Measurements from ENCODE around the gene HPCA. TPM values are rescaled to one million over a fixed set of nuclear protein-coding genes. Genes with fewer than 3 reads are reported as not detected.
A peak's percentile ranks its signal among the peaks of the same experiment; 100 is the strongest.

The HPCA gene
- total RNA-seq, 1 donor from 2014 or later = not detected

DNA sequence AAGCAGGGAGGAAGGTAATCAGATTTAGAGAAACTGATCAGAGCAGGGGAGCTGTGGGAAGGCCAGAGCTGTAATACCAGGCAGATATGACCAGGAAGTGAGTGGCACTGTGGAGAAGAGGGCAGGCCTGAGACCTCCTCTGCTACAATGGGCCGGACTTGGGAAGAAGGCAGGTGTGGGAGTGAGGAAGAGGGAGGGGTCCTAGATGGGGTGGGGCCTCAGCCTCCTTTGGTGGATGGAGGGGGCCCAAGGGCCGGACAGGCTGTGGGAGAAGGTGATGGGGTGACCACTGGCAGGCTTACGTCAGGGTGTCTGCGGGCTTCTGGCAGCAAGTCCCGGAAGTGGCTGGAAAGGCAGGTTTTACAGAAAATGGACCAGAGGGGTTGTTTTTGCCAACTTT lies 5.0 kb upstream of the HPCA start:
- no peaks in the 10 kb centered on the region for H3K27me3 Mint-ChIP-seq (ENCODE audit: unreplicated experiment)
- H3K4me1 Mint-ChIP-seq (ENCODE audit: unreplicated experiment) = no peaks in the 10 kb centered on the region
- no peaks in the 10 kb centered on the region for H3K36me3 Mint-ChIP-seq (ENCODE audit: low read depth, unreplicated experiment)
- DNase-seq (ENCODE audit: low spot score) = no peak
- H3K4me3 Mint-ChIP-seq (ENCODE audit: unreplicated experiment) = no peak overlapping the region
- TF ChIP-seq CTCF (IDR thresholded peaks at IDR 0.05; ENCODE audit: unreplicated experiment) = no peak
- H3K27ac Mint-ChIP-seq (ENCODE audit: unreplicated experiment) = no peak overlapping the region
- no peaks in the 10 kb centered on the region for H3K9me3 Mint-ChIP-seq (ENCODE audit: unreplicated experiment)

DNA sequence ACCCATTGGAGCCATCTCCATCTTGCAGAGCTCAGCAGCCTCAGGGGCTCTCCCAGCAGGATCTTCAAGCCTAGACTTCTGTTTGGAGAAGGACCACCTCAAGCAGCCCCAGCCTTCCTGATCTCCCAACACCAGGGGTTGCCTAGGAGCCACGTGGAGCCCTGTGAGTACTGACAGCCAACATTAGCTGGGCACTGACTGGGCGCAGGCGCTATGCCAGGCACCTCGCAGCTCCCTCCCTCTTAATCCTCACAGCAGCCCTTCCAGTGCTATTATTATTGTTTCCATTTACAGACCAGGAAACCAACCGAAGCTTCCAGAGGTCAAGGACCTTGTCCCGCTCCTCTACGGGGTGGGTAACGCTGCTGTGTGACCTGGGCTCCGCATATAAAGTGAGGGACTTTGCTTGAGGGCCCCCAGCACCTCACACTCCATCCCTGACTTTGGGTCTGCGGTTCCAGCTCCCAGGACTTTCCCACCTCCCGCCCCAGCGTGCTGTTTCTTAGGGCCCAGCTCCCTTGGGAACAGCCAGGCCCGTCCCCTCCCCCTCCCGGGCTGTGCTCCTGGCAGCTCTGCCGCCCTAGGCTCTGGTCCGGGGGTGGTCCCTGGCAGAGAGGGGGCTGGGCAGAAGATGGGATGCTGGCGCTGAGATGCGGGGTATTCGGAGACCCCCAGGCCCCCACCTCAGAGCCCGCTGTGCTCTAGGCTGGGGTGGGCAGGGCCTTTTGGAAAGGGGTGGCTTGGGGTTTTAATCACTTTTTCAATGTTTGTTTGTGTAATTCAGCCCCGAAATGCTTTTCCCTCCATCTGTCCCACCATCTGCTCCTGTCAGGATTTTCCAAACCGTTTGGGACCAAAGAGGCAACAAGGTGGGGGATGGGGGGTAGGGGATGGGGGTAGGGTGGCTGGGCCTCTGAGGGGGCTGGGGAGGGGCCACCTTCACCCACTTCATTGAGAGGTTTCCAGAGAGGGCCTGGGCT lies 4.1 kb upstream of the HPCA start:
- Mint-ChIP-seq H3K27ac (ENCODE audit: unreplicated experiment) (no peak overlapping the region), H3K9me3 (ENCODE audit: unreplicated experiment) (no peaks in the 10 kb centered on the region), H3K4me1 (ENCODE audit: unreplicated experiment) (no peaks in the 10 kb centered on the region), H3K4me3 (ENCODE audit: unreplicated experiment) (no peak overlapping the region), H3K27me3 (ENCODE audit: unreplicated experiment) (peaks cover 2% of the 10 kb centered on the region), H3K36me3 (ENCODE audit: low read depth, unreplicated experiment) (no peaks in the 10 kb centered on the region)
- DNase-seq (ENCODE audit: low spot score) = no peak
- no peak for TF ChIP-seq CTCF (IDR thresholded peaks at IDR 0.05; ENCODE audit: unreplicated experiment)

DNA sequence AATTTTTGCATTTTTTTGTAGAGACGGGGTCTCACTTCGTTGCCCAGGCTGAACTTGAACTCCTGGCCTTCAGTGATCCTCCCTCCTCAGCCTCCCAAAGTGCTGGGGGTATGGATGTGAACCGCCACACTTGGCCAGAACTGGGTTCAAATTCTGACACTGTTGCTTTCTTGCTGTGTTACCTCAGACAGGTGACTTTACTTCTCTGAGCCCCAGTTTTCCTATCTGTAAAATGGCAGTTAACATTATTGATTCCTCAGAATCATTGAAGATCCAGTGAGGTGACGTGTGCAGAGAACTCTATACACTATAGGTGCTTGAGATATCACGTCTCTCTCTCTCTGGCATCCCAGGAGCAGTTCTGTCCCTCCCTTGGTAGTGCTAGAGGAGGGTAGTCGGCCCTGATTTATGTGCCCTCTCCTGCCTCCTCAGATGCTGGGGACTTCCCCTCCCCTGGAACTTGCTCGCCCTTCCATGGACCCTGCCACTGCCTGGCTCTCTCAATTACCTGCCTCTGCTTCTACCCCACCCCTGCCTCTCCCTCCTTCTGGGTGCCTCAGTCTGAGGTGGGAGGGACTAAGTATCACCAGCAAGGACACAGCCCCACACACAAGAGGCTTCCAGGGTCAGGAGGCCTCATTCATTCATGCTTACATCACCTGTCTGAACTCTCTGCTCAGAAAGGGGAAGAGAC lies 2.8 kb upstream of the HPCA start:
- Mint-ChIP-seq H3K27ac (ENCODE audit: unreplicated experiment) (peak overlapping the region; percentile 24), H3K4me1 (ENCODE audit: unreplicated experiment) (no peaks in the 10 kb centered on the region), H3K27me3 (ENCODE audit: unreplicated experiment) (peaks cover 6% of the 10 kb centered on the region), H3K36me3 (ENCODE audit: low read depth, unreplicated experiment) (no peaks in the 10 kb centered on the region), H3K4me3 (ENCODE audit: unreplicated experiment) (no peak overlapping the region), H3K9me3 (ENCODE audit: unreplicated experiment) (no peaks in the 10 kb centered on the region)
- no peak for DNase-seq (ENCODE audit: low spot score)
- no peak for TF ChIP-seq CTCF (IDR thresholded peaks at IDR 0.05; ENCODE audit: unreplicated experiment)

GRCh38 chr1:32884032-32884372 lies 2.3 kb upstream of the HPCA start:
- Mint-ChIP-seq H3K27ac (ENCODE audit: unreplicated experiment) (no peak overlapping the region), H3K27me3 (ENCODE audit: unreplicated experiment) (peaks cover 6% of the 10 kb centered on the region), H3K9me3 (ENCODE audit: unreplicated experiment) (no peaks in the 10 kb centered on the region), H3K4me3 (ENCODE audit: unreplicated experiment) (no peak overlapping the region), H3K4me1 (ENCODE audit: unreplicated experiment) (no peaks in the 10 kb centered on the region), H3K36me3 (ENCODE audit: low read depth, unreplicated experiment) (no peaks in the 10 kb centered on the region)
- DNase-seq (ENCODE audit: low spot score) = no peak
- no peak for TF ChIP-seq CTCF (IDR thresholded peaks at IDR 0.05; ENCODE audit: unreplicated experiment)

DNA sequence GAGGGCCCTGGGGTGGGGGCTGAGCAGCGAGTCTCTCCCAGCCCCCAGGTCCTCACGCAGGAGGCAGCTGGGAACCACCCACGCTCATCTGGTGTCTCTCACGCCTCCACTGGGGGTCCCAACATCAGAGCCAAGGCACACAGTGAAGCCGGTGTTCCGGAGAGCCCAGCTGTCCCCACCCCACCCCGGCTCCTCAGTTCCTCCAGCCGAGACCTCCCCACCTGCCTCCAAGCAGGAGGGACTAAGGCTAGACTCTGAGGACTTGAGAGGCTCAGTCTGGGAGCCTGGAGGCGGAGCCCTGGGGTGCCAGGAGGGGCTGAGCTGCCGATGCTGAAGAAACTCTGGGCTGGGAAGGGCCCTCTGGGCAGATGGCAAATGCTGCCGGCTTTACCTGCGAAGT lies 1.6 kb upstream of the HPCA start:
- no peak overlapping the region for H3K27ac Mint-ChIP-seq (ENCODE audit: unreplicated experiment)
- no peak overlapping the region for H3K4me3 Mint-ChIP-seq (ENCODE audit: unreplicated experiment)
- no peaks in the 10 kb centered on the region for H3K36me3 Mint-ChIP-seq (ENCODE audit: low read depth, unreplicated experiment)
- no peak for TF ChIP-seq CTCF (IDR thresholded peaks at IDR 0.05; ENCODE audit: unreplicated experiment)
- DNase-seq (ENCODE audit: low spot score) = no peak
- peaks cover 8% of the 10 kb centered on the region for H3K27me3 Mint-ChIP-seq (ENCODE audit: unreplicated experiment)
- H3K4me1 Mint-ChIP-seq (ENCODE audit: unreplicated experiment) = no peaks in the 10 kb centered on the region
- H3K9me3 Mint-ChIP-seq (ENCODE audit: unreplicated experiment) = no peaks in the 10 kb centered on the region
